ENCODE results near the gene PGA5.

DNA sequence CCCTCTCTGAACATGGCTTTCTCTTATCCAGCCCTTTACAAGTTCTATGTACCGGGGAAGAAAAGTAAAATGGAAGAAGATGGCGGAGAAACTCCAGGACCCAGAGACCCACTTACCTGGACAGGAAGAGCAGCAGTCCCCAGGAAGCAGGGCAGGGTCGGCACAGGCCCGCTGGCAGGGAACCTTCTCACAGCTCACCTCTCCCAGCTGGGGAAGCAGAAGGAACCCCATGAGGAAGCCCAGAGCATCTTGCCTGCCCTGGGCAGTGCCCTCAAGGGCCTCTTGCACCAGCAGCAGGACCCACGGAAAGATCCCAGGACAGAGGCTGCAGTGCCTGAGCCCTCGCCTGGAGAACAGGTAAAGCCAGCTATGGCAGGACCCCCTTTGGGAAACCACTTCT lies 23.4 kb downstream of the PGA5 start:
- TF ChIP-seq, protein P1, sequence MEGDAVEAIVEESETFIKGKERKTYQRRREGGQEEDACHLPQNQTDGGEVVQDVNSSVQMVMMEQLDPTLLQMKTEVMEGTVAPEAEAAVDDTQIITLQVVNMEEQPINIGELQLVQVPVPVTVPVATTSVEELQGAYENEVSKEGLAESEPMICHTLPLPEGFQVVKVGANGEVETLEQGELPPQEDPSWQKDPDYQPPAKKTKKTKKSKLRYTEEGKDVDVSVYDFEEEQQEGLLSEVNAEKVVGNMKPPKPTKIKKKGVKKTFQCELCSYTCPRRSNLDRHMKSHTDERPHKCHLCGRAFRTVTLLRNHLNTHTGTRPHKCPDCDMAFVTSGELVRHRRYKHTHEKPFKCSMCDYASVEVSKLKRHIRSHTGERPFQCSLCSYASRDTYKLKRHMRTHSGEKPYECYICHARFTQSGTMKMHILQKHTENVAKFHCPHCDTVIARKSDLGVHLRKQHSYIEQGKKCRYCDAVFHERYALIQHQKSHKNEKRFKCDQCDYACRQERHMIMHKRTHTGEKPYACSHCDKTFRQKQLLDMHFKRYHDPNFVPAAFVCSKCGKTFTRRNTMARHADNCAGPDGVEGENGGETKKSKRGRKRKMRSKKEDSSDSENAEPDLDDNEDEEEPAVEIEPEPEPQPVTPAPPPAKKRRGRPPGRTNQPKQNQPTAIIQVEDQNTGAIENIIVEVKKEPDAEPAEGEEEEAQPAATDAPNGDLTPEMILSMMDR (IDR thresholded peaks at IDR 0.05): no peak
- no peak for TF ChIP-seq EP300 (IDR thresholded peaks at IDR 0.05)
- TF ChIP-seq POLR2A (IDR thresholded peaks at IDR 0.05): no peak

Measured in tibial nerve (tissue), 4 donors.